Pancreas (tissue), 10 donors: ENCODE data around the gene ZNF446. TPM values are rescaled to one million over a fixed set of nuclear protein-coding genes. Genes with fewer than 3 reads are reported as not detected.
A peak's percentile ranks its signal among the peaks of the same experiment; 100 is the strongest.

ENCODE experiments used
- ATAC-seq, 4 donors: fragments of 200-7000 bp; cut with Tn5 transposase; one replicate each; pipeline versions ENCODE4 v1.8.0 to v1.9.1; 2020; ENCODE audit warnings: mild to moderate bottlenecking in 4 of 4, moderate library complexity in 4 of 4
- DNase-seq, 6 donors: peaks; one replicate each; pipeline ENCODE4 v3.0.0-alpha.2; 2020
- FAIRE-seq: peaks from 2 replicates; lab custom pipeline; 2012; peaks lifted over from hg19 to GRCh38; lab: Jason Lieb, UNC
- H3K27ac ChIP-seq, 4 donors: fragments of 200-600 bp; sonication (generic); 1 replicate in 3 of 4; 2 replicates in 1 of 4; pipeline versions ENCODE4 v1.5.0 to v1.8.0; 2020
- H3K27me3 ChIP-seq, 4 donors: fragments of 200-600 bp; one replicate each; pipeline ENCODE4 v1.8.0; 2021
- H3K36me3 ChIP-seq, 3 donors: fragments of 200-600 bp; sonication (generic) in 1 of 3; one replicate each; pipeline versions ENCODE4 v1.5.0 to v1.8.0; 2020 to 2021
- H3K4me1 ChIP-seq, 3 donors: fragments of 200-600 bp; one replicate each; pipeline ENCODE4 v1.8.0; 2021
- H3K4me3 ChIP-seq, 4 donors: fragments of 200-600 bp; sonication (generic) in 2 of 4; one replicate each; pipeline versions ENCODE4 v1.5.0 to v1.8.0; 2020 to 2021
- H3K9me3 ChIP-seq, 4 donors: fragments of 200-600 bp; one replicate each; pipeline ENCODE4 v1.8.0; 2021
- CTCF ChIP-seq, 4 donors: fragments of 200-600 bp; sonication (generic) in 3 of 4; IDR thresholded peaks; one replicate each; pipeline versions ENCODE4 v1.5.0 to v1.8.0; 2021; ENCODE audit warnings: antibody characterized with exemption in 4 of 4
- WGBS, 2 donors: extraction: QIAGEN DNeasy Blood & Tissue Kit; methylation state at CpG; one replicate each; pipeline ENCODE4 v1.1.7; 2013; 5-methylcytosine and 5-hydroxymethylcytosine counted together
- intact Hi-C, 3 donors: fragments of 100-400 bp; cut with DNase I; formaldehyde crosslinking; loops; one replicate each; pipeline versions ENCODE4 v1.11.1 to v1.14.2; 2022
- polyA plus RNA-seq, 2 donors: library from polyadenylated mRNA; stranded (reverse); fragments of 200-250 nt; gene quantifications; one replicate each; pipeline ENCODE4 v1.2.3, GENCODE V29; 2013
- total RNA-seq, 6 donors: library from RNA; stranded (reverse); fragmentation: NEBNext Ultra II Directional in 4 of 6; extraction: Animal tissue kit (Norgen Biotek cat#: 25700) in 4 of 6; gene quantifications; one replicate each; pipeline versions ENCODE4 v1.2.1 to v1.2.4, GENCODE V29; 2021 to 2023
- donor health status: healthy with polysubstance abuse.
- donor health status: DM: no; HTN: no; CAD: no; lungs with moderate emphysema.
- donor health status: DM: no; HTN: no; CAD: no.
- donor health status: control.
- donor health status: control.
- donor health status: Bipolar disorder and iron deficiency.
- donor health status: DM: yes; HTN: yes; CAD: no.
- donor health status: DM: no; HTN: no; CAD: no.
- donor health status: DM: no; HTN: no; CAD: no.
- donor health status: DM: yes; HTN: yes; CAD: no.

ZNF446 gene
- 1 to 10 TPM; 4.4 to 6.6 (median 5.1) TPM for total RNA-seq
- 10 to 100 TPM; 19.9 to 23.6 TPM for polyA plus RNA-seq

DNA sequence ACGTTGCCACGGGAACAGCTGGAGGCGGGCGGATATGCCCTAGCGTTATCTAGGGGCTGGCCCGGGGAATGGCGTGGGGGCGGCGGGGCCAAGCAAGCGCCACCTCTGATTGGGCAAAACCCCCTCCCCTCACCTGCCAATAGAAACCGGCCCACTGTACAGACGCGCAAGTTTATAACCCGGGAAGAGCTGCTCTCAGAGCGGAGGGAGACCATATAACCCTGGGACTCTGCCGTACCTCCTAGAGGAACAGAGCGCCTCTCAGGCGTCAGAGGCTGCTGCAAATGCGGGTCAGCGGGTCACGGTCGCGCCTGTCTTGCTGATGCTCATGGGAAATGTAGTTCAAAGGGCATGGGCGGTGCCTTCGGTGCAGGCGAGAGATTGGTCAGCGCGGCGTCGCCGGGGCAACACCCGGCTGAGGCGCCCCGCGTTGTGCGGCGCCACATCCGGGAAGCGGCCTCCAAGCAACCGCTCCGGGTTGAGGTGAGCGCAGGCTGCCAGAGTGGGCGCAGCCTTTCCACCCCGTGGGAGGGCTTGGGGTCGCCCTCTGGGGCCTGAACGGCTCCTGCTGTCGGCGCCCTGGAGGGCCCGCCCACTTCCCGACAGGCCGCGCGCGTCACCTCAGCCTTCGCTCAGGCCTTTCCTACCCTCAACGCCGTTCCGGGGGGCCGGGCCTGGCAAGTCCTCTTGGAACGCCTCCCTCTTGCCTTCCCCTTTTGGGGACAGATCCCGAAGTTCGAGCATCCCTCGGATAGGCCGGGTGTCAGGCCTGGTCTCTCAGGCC is at the start of gene ZNF446:
Gene ZNF446, plus strand, starts transcription at position 639 of the 784 bp plus-strand sequence. CDS start 867 bp downstream, outside the sequence.
- peak; percentile 85 for FAIRE-seq
- TF ChIP-seq CTCF (IDR thresholded peaks at IDR 0.05): no peak
- H3K4me1 ChIP-seq: peaks cover 0 to 10% (median 0%) of the 10 kb centered on the region in 3 donors
- peaks cover 0 to 16% (median 8%) of the 10 kb centered on the region in 3 donors for H3K36me3 ChIP-seq
- DNase-seq: peak; percentile 92 to 97 (median 95)
- peak within 1 kb of the TSS; percentile 32 to 67 (median 63) for H3K4me3 ChIP-seq
- intact Hi-C loops: no loop called here
- ATAC-seq: peak; percentile 92 to 95 (median 92)
- H3K27me3 ChIP-seq: no peaks in the 10 kb centered on the region
- WGBS, 2 donors: 0 to 1% methylated on average over 61 to 64 of the region's 64 CpGs
- peak within 1 kb of the TSS; percentile 84 to 89 (median 86) for H3K27ac ChIP-seq
- H3K9me3 ChIP-seq: no peaks in the 10 kb centered on the region

GRCh38 chr19:58428617-58429016 is 47.5 kb upstream of the ZNF446 start:
- Histone ChIP-seq H3K4me3 (no peak overlapping the region), H3K9me3 (peaks cover 0 to 19% (median 10%) of the 10 kb centered on the region in 4 donors), H3K36me3 (peaks cover 0 to 7% (median under 1%) of the 10 kb centered on the region in 3 donors), H3K4me1 (no peaks in the 10 kb centered on the region), H3K27me3 (no peaks in the 10 kb centered on the region), H3K27ac (no peak overlapping the region)
- TF ChIP-seq CTCF (IDR thresholded peaks at IDR 0.05): no peak
- 58 to 91% methylated on average over 1 of the region's 1 CpG for WGBS, 2 donors
- intact Hi-C loops: no loop called here
- DNase-seq: no peak
- no peak for FAIRE-seq
- no peak for ATAC-seq

- Histone ChIP-seq H3K27me3 (no peaks in the 10 kb centered on the region), H3K4me1 (no peaks in the 10 kb centered on the region), H3K27ac (no peak overlapping the region), H3K36me3 (peaks cover 2 to 18% (median 12%) of the 10 kb centered on the region in 3 donors), H3K9me3 (peaks cover 0 to 29% (median 15%) of the 10 kb centered on the region in 4 donors), H3K4me3 (no peak overlapping the region)
- ATAC-seq: no peak
- intact Hi-C loops: no loop called here
- no peak for FAIRE-seq
- TF ChIP-seq CTCF (IDR thresholded peaks at IDR 0.05): no peak
- DNase-seq: no peak
Observed at GRCh38 chr19:58429745-58430144, 46.4 kb upstream of the ZNF446 start.

- Histone ChIP-seq H3K27me3 (no peaks in the 10 kb centered on the region), H3K4me3 (no peak overlapping the region), H3K36me3 (peaks cover 3 to 44% (median 26%) of the 10 kb centered on the region in 3 donors), H3K4me1 (peaks cover 0 to 2% (median 0%) of the 10 kb centered on the region in 3 donors), H3K9me3 (peaks cover 0 to 30% (median 15%) of the 10 kb centered on the region in 4 donors), H3K27ac (no peak overlapping the region)
- DNase-seq (no peak), FAIRE-seq (no peak), ATAC-seq (no peak)
- TF ChIP-seq CTCF (IDR thresholded peaks at IDR 0.05): no peak
- WGBS, 2 donors: 97 to 100% methylated on average over 2 of the region's 2 CpGs
- intact Hi-C loops: no loop called here
Observed at GRCh38 chr19:58434217-58434616, 41.9 kb upstream of the ZNF446 start.
